HG03457 (cell line): ENCODE results near the gene ARHGAP19.

ENCODE experiments used
- ATAC-seq: cut with Tn5 transposase; IDR thresholded peaks from one replicate; pipeline ENCODE4 v1.9.1; 2021; ENCODE audit warnings: moderate number of reproducible peaks; ENCODE audit not compliant: unreplicated experiment

Gene ARHGAP19, protein sequence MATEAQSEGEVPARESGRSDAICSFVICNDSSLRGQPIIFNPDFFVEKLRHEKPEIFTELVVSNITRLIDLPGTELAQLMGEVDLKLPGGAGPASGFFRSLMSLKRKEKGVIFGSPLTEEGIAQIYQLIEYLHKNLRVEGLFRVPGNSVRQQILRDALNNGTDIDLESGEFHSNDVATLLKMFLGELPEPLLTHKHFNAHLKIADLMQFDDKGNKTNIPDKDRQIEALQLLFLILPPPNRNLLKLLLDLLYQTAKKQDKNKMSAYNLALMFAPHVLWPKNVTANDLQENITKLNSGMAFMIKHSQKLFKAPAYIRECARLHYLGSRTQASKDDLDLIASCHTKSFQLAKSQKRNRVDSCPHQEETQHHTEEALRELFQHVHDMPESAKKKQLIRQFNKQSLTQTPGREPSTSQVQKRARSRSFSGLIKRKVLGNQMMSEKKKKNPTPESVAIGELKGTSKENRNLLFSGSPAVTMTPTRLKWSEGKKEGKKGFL

GRCh38 chr10:97292097-97292861 is at the start of gene ARHGAP19:
Gene ARHGAP19, minus strand, starts transcription at chr10:97292637. Its CDS starts 10 bp downstream, at chr10:97292627.
- ATAC-seq = peak; percentile 79

DNA sequence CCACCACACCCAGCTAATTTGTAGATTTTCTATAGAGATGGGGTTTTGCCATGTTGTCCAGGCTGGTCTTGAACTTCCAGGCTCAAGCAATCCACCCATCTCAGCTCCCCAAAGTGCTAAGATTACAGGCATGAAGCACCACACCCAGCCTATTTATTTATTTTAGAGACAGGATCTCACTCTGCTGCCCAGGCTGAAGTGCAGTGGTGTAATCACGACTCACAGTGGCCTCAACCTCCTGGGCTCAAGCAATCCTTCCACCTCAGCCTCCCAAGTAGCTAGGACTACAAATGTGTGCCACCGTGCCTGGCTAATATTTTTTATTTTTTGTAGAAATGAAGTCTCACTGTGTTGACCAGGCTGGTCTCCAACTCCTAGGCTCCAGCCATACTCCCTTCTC is 49.0 kb upstream of the ARHGAP19 start:
- ATAC-seq = no peak

- ATAC-seq = no peak
Measured at GRCh38 chr10:97338041-97338440, 45.6 kb upstream of the ARHGAP19 start.

DNA sequence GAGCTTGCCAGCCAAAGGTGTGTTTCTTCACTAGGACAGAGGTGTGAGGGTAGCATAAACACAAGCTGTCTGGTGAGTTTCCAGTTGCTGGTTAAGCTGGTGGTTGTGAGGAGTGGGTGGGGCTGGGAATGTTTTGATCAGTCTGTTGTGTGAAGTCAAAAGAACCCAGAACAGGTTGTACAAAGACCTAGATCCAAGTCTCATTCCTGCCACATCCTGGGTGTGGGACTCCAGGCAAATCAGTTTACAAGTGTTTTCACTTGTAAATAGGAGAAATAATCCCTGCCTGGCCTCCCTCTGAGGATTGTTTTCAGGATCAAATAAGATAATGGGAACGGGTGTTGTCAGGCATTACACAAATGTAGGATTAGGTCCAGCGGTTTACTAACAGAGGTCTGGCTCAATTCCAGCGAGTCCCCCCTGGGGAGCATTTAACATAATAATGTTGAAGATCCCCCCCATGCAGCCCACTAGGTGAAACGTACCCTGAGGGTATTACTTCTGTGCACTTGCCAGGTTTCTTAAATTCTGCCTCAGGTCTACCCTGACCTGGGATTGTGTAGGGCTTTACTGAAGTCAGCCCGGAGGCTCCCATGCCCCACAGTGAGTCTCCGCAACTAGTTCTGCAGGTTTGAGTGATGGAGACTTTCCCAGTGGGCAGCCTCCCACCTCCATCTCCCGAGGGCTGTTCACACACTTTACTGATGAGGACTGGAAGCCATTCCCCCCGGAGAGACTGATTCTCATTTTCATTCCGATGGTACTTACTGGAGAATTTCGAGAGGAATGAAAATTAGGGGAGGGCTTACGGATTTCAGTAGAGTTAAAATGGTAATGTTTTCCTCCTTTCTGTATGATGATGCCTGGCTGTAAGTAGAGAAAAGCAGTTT is 44.8 kb upstream of the ARHGAP19 start:
- no peak for ATAC-seq

DNA sequence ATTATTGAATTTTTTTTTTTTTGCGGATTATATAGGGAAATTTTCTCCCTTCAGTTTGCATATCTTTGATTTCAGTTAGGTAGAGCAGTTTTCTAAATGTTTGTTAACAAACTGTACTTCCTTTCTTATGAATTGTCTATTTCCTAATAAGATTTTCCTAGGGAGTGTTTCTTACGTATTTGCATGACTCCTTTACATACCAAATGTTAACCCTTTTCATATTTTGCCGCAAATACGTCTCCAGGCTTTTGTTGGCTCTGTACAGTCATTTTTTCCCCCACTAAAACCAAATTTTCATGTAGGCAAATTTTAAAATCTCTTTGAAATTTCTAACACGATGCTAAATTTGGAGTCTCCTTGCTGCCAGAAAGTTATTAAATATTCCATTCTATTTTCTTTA is 44.0 kb upstream of the ARHGAP19 start:
- no peak for ATAC-seq

DNA sequence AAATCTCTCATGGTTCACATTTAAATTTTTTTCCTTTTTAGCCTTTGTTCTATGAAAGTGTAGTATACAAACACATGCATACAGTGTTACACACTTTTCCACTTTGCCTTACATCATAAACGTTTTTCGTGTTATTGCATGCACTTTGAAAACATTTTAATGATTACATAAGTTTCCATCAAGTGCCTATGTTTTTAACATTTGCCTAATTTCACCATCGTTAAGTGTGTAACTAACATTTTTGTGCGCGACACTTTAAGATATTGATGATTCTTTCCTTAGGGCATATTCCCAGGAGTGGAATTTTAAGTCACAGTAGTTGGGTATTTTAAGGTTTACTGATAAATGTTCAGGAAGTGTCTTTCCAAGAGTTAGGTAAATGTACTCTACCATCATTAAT is 43.6 kb upstream of the ARHGAP19 start:
- no peak for ATAC-seq

DNA sequence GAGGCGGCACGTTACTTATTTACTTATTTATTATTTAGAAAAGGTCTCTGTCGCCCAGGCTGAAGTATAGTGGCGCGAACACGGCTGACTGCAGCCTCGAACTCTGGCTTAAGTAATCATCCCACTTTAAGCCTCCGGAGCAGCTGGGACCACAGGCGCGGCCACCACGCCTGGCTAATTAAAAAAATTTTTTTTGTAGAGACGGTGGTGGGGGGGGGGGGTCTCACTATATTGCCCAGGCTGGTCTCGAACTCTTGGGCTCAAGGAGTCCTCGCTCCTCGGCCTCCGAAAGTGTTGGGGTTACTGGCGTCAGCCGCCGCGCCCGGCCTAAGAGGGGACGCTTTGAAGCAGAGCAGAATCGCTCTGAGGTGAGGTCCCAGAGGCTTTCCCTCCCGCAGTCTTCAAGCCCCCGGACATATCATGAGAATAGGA is 42.8 kb upstream of the ARHGAP19 start:
- ATAC-seq = no peak

GRCh38 chr10:97334370-97335175 is 42.1 kb upstream of the ARHGAP19 start, which contains the start of gene FRAT2:
Gene FRAT2, minus strand, starts transcription at chr10:97334729. Its CDS starts 157 bp downstream, at chr10:97334572.
- ATAC-seq = peak; percentile 73

- peak; percentile 10 for ATAC-seq
Measured at GRCh38 chr10:97333601-97334369, 41.3 kb upstream of the ARHGAP19 start.

DNA sequence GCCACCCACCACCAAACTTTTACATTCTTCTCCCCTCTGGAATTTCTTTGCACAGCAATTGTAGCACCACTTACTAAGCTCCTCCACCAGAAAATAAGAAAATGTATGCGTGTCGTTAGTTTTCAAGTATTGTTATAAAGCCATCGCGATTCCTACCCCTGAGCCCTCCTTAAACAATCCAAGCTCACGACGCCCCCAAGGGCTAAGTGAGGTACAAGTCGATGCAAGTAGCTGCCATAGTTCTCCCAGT is 40.8 kb upstream of the ARHGAP19 start:
- ATAC-seq = no peak

DNA sequence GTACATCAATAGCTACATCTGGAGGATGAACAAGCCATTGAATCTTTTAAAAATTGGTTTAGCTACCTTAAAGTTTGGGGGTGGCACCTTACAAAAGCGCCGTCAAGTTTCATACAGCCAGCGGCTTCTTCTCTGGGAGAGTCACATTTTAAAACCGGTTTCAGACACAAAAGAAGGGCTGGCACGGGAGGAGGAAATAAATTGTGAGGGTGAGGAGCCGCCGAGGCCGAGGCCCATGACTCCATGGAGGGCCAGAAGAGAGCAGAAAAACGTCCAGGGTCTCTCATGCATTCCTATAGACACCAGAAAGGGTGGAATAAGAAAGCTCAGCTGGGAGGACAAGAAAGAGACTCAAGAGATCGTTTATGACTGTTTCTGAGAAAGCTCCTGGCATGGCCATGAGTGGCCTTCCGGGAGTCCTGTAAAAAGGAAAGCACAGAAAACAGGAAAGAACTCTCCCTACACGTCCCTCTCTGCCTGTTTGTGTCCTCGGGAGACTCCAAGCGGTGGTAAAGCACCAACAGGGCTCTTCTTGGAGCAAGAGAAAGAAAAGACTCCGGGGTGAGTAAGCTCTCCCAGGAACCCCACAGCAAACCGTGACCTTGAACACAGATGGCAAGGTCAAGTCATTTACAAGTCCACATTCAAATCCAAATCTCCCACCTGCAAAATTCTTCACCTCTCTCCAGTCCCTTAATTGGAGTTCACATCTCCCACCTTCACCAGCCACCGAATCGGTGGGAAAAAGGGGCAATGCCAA is 40.3 kb upstream of the ARHGAP19 start:
- ATAC-seq = no peak

GRCh38 chr10:97331153-97331703 is 38.8 kb upstream of the ARHGAP19 start:
- no peak for ATAC-seq

DNA sequence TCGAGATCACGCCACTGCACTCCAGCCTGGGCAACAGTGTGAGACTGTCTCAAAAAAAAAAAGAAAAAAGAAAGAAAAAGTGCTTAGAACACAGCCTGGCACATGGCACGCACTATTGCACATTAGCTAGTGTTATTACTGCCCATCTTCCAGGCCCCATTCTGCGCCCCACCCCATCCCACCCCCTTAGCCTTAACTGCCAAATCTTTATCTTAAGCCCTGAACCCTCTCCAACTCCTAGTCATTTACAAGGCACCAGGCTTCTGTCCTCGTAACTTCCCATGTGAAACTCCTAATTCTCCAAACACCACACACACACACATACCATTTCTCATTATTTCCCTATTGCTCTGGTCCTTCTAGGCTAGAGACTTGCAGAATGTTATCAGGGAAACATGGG is 37.3 kb upstream of the ARHGAP19 start:
- no peak for ATAC-seq

GRCh38 chr10:97328646-97329453 is 36.4 kb upstream of the ARHGAP19 start:
- ATAC-seq = no peak

- no peak for ATAC-seq
Measured at GRCh38 chr10:97327348-97328294, 35.2 kb upstream of the ARHGAP19 start.

DNA sequence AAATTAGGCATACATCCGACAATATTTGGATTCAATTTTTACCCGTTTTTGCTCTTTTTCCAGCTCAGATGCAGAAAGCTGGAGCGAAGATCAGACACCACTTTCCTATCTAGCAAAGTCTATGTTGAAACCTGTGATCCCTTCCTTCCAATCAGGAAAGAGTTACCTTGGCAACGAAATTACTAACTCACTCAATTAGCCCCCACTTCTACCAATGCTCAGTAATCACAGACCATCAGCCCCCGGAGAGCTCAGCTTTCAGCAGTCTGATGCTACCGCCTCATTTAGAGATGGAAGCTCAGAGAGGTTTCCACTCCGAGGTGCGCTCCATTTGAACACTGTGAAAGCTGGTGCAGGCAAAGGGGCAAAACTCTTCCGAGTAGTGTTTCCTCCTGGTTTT is 33.3 kb upstream of the ARHGAP19 start:
- ATAC-seq = no peak

DNA sequence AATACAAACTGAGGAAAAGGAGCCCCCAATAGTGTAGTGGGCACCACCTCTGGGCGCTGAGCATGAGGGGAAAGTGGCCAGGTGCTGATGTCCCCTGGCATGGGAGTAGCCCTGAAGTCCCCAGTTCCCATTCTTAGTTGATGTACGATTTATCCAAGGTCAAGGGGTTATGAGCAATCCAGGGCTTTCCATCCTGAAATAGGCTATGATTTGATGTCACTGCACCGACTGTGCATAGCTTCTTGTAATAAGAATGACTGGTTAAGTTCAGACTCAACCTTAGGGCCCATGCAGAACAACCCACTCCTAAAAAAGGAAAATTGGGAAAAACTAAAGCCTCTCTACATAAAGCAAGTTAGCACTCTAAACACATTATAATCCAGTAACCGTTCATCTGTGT is 31.1 kb upstream of the ARHGAP19 start:
- ATAC-seq = no peak
